HG03439 (cell line): Measurements from ENCODE around the gene PAPPA2.
"Not testable (repeated sequence)": the region's sequence is repeated elsewhere in the genome, so short reads cannot be mapped to it uniquely, and the experiment has no call there.

Source experiments
- ATAC-seq: cut with Tn5 transposase; IDR thresholded peaks from one replicate; pipeline ENCODE4 v1.9.1; 2021; ENCODE audit warnings: mild to moderate bottlenecking, moderate library complexity; ENCODE audit not compliant: unreplicated experiment

PAPPA2 gene

GRCh38 chr1:176462674-176463378, at the start of gene PAPPA2:
PAPPA2 (plus strand) TSS chr1:176463175; CDS start chr1:176556323, 93,148 bp downstream.
- ATAC-seq: no peak

GRCh38 chr1:176416777-176417176, 46.2 kb upstream of the PAPPA2 start:
- no peak for ATAC-seq

GRCh38 chr1:176419608-176420007, 43.4 kb upstream of the PAPPA2 start:
- ATAC-seq: not testable (repeated sequence)

- ATAC-seq: no peak
Measured at GRCh38 chr1:176434234-176434633, 28.7 kb upstream of the PAPPA2 start.

- ATAC-seq: no peak
Measured at GRCh38 chr1:176436251-176436650, 26.7 kb upstream of the PAPPA2 start.

GRCh38 chr1:176440176-176440575, 22.8 kb upstream of the PAPPA2 start:
- ATAC-seq: no peak

- no peak for ATAC-seq
Measured at GRCh38 chr1:176444286-176444685, 18.7 kb upstream of the PAPPA2 start.

GRCh38 chr1:176445402-176445801, 17.6 kb upstream of the PAPPA2 start:
- ATAC-seq: no peak

GRCh38 chr1:176448340-176448739, 14.6 kb upstream of the PAPPA2 start:
- no peak for ATAC-seq

GRCh38 chr1:176450526-176450925, 12.4 kb upstream of the PAPPA2 start:
- no peak for ATAC-seq

GRCh38 chr1:176451741-176452140, 11.2 kb upstream of the PAPPA2 start:
- ATAC-seq: not testable (repeated sequence)

- no peak for ATAC-seq
Measured at GRCh38 chr1:176456795-176457194, 6.2 kb upstream of the PAPPA2 start.

GRCh38 chr1:176460544-176461336, 2.2 kb upstream of the PAPPA2 start:
- no peak for ATAC-seq

GRCh38 chr1:176461576-176461975, 1.4 kb upstream of the PAPPA2 start:
- no peak for ATAC-seq

- no peak for ATAC-seq
Measured at GRCh38 chr1:176466514-176466913, 3.5 kb downstream of the PAPPA2 start.

- no peak for ATAC-seq
Measured at GRCh38 chr1:176469450-176470010, 6.6 kb downstream of the PAPPA2 start.

GRCh38 chr1:176471338-176472121, 8.6 kb downstream of the PAPPA2 start:
- no peak for ATAC-seq

GRCh38 chr1:176479971-176480370, 17.0 kb downstream of the PAPPA2 start:
- no peak for ATAC-seq

GRCh38 chr1:176480750-176481149, 17.8 kb downstream of the PAPPA2 start:
- ATAC-seq: no peak

GRCh38 chr1:176485083-176485482, 22.1 kb downstream of the PAPPA2 start:
- ATAC-seq: no peak

GRCh38 chr1:176494436-176494835, 31.5 kb downstream of the PAPPA2 start:
- no peak for ATAC-seq
